GM19372 (cell line): ENCODE data around the gene NASP.
A peak's percentile ranks its signal among the peaks of the same experiment; 100 is the strongest.
"Not testable (repeated sequence)": the region's sequence is repeated elsewhere in the genome, so short reads cannot be mapped to it uniquely, and the experiment has no call there.

Experiments used
- ATAC-seq: cut with Tn5 transposase; IDR thresholded peaks from one replicate; pipeline ENCODE4 v1.9.1; 2021; ENCODE audit warnings: mild to moderate bottlenecking, low read depth, moderate library complexity; ENCODE audit not compliant: unreplicated experiment

NASP gene

DNA sequence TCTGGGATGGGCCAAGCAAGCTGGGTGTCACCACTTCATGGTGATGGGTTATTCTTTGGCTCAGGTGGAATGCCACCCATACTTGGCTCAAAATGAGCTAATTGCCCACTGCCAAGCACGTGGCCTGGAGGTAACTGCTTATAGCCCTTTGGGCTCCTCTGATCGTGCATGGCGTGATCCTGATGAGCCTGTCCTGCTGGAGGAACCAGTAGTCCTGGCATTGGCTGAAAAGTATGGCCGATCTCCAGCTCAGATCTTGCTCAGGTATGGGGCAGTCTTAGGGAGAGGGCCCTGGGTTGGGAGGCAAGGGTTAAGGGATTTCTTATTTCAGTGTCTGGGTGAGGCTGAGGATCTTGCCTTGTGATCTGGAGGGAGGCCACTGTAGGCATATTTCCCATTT lies 15.4 kb upstream of the NASP start:
- ATAC-seq = no peak

DNA sequence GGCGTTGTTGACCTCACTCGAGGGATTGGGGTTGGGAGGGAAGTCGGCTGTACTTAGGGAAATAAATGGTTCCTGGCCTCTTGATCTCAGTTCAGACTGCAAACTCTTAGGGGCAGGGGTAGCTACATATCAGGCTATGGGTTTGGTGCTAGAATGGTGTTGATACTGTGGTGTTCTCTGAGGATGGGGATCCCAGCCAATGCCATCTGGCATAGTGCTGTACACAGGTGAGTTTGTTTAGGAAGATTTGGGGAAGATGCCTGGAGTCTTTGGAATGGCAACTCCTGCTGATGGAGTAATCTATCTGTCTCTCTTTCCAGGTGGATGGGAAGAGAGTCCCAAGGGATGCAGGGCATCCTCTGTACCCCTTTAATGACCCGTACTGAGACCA lies 14.3 kb upstream of the NASP start:
- no peak for ATAC-seq

DNA sequence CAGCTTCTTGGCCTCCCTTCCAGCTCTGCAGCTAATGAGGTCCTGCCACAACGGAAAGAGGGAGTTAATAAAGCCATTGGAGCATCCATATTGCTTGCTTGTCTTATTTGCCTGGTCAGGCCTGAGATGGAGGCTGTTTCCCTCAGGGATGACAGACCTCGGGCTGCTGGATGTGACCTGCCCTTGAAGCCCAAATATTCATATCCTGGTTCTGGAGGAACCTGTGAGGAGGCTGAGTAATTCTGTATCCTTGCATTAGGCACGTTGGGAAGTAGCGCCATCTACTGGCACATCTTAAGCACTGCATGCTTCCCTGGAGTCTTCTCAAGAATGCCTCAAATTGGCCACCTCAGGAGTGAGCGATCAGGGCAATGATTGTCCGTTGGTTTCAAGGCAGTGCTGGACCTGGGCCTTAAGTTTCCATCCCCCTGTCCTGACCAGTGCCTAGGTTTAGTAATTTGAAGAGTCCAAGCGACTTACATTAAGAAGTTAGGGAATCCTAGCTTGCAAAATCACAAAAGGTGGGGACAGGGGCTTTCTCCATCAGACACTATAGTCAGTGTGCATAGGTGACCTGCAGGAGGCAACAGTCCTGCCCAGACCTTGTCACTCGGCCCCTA lies 13.8 kb upstream of the NASP start:
- ATAC-seq = no peak

DNA sequence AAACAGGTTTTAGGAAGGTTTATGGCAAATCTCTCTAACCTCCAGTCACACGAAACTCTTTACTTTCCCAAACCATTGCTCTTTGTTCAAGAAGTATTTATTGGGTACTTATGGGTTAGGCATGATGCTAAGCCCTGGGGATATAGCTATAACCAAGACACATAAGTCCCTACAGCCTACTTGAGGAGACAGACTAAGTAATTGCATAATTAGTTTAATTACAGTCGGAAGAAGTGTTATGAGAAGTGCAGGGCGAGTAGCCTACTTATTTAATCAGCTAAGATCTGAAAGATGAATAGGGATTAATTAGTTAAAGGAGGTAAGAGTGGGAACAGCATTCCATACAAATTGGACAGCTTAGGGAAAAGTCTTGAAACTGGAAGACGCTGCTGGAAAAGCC lies 13.2 kb upstream of the NASP start:
- no peak for ATAC-seq

DNA sequence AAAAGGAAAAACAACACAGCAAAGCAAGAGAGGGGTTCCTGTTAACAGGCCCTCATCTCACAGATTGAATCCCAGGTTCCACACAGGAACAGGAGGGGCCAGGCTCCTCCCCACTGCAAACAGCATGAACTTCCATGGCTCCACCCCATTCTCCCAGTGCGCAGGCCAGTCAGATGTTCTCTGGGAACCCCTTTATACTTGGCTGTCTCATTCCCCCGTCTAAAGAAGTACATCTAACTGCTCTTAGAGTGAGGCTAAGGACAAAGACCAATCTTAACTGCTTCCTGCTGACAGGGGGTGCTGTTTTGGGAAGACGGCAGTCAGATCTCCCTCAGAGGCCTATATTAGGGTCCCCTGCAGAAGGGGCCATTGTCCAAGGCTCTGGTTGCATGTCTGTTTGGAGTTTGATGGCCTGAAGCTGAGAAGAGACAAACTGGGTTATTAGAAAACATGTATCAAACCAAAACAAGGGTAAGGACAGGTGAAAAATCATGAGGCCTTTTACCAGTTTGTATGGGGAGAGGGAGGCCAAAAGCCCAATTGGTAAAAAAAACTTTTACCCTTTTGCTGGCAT lies 10.5 kb upstream of the NASP start:
- no peak for ATAC-seq

DNA sequence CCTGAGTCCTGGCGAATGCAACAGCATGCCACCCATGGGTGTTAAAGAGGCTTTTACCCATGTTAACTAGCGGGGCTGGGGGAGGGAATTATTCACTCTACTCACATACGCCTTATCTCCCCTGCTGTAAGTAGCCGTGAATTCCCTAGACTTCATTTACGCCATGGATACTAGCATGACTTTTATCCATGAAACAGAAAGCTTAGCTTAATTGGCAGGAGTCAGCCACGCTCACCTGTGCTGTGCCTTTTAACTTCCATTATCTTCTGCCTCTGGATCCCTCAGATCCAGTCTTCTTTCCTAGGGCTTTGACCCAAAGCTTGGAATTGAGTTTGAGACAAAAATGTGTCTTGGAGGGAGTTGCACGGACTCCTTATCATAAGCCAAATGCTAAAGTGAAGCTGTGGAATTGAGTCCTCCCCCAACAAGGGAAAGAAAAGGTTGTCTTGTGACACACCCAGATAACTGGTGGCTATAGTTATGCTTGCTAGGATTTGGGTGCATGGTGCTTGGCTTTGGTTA lies 9.7 kb upstream of the NASP start:
- no peak for ATAC-seq

DNA sequence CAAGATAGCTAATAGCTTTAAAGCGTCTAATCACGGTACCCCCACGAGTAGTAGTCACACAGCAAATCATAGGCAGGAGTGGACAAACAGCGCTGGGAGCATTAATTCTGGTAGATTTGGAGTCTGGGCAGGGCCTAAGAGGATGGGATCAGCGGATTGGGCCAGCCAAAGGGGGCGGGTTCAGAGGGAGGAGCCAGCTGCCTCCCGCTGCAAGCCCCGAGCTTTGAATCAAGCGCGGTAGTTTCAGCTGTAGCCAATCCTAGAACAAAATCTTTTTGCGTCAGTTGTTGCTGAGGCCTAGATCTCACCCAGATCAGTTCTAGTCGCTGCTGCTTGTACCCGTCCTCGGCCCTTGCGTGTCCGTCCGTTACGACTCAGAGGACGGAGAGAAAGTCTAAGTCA lies 576 bp upstream of the NASP start:
- ATAC-seq = peak; percentile 73

DNA sequence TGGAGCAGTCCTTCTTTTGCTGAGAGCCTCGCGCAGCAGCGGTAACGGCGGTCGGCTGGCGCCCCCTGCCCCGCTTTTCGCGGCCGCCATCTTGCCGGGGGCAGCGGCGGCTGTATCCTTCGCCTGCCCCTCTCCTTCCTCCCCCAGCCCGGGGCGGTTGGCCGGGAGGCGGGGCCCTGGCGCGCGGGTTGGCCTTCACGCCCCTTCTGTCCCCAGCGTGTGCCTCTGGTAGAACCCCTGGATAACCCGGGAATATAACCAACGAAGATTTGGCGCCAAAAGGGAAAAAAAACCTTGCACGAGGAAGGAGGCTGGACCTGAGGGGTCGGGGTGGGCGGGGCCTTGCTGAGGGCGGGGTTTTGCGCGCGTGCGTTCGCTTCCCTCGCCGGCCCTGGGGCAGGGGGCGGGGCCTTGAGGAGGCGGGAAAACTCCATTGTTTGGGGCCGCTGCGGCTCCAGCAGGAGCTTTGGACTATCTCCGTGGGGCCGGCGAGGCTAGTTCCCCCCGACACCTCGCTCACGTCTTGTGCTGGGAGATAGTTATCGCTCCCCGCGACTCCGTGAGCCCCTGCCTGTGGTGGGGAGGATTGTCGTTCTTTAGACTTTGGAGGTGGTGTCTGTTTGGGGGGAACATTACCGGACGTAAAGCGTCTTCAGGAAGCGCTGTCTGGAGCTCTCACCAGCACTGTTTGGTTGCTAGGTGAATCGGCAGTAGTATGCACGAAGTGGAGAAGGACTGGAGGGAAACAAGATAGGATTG lies 689 bp downstream of the NASP start:
- ATAC-seq = peak; percentile 33

DNA sequence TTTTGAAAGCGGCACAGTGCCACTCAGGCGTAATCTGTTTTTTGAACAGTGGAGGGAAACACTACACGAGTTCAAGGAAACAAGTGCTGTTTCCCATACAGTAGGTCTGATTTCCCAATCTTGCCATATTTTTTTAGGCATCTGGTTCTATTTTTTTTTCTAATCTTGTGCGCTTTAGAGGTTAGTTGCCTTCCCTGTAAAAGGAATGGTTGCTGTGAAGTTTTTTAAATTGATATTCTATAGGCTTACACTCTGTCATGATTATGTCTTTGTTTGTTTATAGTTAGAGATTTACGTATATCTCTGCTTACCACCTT lies 1.2 kb downstream of the NASP start:
- no peak for ATAC-seq

DNA sequence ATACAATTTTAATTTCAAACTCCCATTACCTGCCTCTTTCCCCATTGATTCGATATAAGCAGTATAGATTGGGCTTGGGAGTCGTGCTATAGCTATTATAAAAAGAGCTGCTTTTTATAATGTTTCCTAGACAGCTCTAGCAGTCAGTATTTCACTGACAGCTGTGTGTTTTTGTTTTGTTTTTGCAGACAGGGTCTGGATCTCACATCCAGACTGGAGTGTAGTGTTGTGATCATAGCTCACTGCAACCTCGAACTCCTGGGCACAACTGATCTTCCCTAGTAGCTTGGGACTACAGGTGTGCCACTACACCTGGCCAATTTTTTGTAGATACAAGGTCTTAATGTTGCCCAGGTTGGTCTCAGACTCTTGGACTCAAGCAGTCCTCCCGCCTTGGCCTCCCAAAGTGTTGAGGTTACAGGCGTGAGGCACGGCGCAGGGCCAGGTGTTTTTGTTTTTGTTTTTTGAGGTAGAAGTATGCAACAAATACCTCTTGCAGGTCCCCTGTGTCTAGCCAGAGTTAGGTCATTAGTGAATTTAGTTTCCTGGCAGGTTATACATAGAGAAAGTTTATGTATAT lies 1.7 kb downstream of the NASP start:
- no peak for ATAC-seq

DNA sequence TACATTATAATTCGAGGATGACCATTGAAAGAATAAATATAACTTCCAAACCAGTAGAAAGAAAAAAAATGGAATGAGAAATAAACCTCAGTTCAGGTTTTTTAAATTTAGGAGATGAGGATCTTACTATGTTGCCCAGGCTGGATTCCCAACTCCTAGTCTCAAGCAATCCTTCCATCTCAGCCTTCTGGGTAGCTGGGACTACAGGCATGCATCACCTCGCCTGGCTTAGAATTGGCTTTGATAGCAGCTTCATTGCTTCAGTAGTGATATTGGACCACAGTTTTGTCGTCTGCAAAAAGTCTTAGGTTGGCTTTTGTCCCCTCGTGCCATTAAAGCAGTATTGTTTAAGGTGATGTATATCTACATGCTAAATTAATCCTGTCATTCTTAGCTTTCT lies 2.9 kb downstream of the NASP start:
- no peak for ATAC-seq

DNA sequence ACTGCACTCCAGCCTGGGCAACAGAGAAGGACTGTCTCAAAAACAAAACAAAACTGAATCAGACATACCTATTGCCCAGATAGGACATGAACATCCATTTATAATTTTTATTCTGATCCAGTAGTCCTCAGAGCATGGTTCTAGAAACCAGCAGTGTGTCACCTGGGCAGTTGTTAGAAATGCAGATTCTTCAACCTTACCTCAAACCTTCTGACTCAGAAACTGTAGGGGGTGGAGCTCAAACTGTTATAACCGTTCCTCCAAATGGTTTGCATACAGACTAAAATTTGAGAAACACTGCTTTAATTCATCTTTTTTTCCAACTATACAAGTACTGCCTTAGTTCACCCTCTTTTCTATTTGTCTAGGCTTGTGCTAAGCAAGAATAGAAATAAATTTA lies 6.0 kb downstream of the NASP start:
- no peak for ATAC-seq

DNA sequence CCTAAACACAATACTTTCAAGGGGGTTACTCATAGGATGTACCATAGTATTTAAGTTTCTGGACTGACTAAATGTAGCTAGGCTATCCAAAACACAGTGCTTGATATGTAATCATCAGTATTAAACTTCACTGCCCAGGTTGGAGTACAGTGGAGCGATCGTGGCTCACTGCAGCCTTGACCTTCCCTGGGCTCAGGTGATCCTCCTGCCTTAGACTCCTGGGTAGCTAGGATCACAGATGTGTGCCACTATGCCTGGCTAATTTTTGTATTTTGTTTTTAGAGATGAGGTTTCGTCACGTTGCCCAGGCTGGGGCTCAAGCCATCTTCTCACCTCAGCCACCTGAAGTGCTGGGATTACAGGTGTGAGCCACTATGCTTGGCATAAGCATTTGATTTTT lies 10.6 kb downstream of the NASP start:
- ATAC-seq = no peak

DNA sequence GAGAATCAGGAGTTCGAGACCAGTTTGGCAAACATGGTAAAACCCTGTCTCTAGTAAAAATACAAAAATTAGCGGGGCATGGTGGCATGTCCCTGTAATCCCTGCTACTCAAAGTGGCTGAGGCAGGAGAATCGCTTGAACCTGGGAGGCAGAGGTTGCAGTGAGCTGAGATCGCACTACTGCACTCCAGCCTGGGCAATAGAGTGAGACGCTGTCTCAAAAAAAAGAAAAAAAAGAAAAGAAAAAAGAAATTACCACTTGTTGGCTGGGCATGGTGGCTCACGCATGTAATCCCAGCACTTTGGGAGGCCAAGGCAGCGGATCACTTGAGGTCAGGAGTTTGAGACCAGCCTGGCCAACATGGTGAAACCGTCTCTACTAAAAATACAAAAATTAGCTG lies 12.9 kb downstream of the NASP start:
- not testable (repeated sequence) for ATAC-seq

DNA sequence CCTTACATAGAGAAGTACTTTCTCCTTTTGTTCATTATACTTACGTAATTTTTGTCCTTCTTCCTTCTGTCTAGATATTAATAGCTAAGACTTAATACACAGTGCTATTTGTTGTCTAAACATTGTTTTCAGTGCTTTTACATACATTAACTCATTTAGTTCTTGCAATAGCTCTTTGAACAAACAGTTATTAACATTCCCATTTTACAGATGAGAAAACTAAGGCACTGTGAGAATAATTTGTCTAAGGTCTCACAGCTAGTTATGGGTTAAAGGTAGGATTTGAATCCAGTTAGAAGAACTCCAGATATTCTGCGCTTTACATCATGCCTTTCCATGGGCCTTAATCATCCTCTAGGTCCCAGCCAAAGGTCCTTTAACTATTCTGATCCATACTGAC lies 20.4 kb downstream of the NASP start:
- no peak for ATAC-seq

DNA sequence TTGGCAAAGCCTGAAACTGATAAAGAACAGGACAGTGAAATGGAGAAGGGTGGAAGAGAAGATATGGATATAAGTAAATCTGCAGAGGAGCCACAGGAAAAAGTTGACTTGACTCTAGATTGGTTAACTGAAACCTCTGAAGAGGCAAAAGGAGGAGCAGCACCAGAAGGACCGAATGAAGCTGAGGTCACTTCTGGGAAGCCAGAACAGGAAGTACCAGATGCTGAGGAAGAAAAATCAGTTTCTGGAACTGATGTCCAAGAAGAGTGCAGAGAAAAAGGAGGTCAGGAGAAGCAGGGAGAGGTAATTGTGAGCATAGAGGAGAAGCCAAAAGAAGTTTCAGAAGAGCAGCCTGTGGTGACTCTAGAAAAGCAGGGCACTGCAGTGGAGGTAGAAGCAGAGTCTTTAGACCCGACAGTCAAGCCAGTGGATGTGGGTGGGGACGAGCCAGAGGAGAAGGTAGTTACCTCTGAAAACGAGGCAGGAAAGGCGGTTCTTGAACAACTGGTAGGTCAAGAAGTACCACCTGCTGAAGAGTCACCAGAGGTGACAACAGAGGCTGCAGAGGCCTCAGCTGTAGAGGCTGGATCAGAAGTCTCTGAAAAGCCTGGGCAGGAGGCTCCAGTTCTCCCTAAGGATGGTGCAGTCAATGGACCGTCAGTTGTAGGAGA lies 23.7 kb downstream of the NASP start:
- ATAC-seq = no peak

DNA sequence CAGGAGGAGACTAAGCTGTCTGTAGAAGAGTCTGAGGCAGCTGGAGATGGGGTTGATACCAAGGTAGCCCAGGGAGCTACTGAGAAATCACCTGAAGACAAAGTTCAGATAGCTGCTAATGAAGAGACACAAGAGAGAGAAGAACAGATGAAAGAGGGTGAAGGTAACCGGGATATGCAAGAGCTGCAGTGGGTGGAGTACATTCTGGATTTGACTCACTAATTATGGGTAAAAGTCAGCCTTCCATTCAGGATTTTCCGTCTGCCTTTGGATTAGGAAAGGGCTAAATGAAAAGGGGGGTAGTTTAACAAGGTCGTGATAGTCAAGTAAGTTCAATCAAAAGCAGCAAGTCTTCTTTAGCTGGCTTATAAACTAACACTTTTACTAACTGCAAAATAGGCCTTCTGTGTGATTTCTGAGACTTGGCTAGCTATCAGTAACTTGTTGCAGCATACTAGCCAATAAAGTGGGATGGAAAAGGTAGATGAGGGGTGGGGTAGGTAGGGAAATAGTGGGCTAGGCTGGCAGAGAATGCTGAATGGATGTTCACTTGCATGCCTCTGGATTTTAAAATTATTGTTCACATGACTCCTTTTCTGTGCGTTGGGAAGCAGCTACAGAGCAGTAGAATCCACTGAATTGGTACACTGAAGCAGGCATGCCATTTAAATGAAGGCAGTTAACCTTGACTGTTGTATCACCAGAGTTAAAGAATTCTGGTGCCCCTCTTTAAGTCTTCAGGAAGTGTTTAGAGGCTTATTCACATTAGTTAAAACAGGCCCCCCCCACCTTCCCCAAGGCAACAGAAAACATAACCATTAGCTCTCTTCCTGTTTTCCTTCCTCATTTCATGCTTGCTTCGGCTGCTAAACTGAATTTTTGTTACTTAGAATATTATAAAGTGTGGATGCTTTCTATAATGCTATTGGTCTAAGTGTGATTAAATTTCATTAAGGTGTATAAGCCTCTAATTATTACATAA lies 24.6 kb downstream of the NASP start:
- ATAC-seq = no peak

DNA sequence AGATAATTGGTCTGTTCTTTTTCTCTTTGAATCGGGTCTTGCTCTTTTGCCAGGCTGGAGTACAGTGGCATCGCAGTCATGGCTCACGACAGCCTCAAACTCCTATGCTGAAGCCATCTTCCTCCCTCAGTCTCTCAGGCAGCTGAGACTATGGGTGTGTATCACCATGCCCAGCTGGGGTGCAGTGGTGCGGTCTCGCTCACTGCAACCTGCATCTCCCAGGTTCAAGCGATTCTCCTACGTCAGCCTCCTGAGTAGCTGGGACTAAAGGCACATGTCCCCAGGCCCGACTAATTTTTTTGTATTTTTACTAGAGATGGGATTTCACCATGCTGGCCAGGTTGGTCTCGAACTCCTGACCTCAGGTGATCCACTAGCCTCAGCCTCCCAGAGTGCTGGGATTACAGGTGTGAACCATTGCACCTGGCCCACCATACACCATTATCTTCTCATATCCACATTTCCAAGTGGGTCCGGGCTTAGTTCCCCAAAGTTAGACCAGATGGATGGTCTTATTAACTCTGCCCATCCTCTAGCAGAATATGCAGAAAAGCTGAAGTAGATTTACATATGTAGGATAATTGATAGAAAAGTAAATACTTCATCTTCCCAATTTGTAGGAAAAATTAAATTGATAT lies 26.9 kb downstream of the NASP start:
- ATAC-seq = no peak

DNA sequence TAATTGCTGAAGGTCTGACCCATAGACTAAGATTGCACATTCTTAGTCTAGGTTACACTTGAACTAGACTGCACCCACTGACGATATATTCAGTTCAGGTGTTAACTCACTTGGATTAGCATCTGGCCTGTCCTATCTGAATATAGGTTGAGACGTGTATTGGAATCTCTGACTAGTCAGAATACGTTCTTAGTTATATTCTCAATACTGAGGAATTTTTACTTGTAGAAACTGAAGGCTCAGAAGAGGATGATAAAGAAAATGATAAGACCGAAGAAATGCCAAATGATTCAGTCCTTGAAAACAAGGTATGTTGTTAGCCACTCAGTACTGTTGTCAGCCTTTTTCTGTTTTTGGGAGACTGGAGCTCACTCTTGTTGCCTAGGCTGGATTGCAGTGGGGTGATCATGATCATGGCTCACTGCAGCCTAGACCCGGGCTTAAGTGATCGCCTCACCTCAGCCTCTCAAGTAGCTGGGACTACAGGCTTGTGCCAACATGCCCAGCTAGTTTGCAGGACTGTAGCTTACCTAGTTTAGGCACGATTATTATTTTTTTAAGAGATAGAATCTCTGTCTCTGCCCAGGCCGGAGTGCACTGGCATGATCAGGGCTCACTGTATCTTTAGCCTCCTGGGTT lies 29.2 kb downstream of the NASP start:
- no peak for ATAC-seq
